Measurements from ENCODE around the gene PDE1C. TPM values are rescaled to one million over a fixed set of nuclear protein-coding genes. Genes with fewer than 3 reads are reported as not detected.

Gene PDE1C
- total and polyA plus RNA-seq, 7 experiments from 2014 or later = 0.21 TPM; not detected in 6

- no peak overlapping the region for H3K4me3 Mint-ChIP-seq
- ATAC-seq (no peak), DNase-seq (no peak)
- POLR2A ChIA-PET = no interaction called here
- H3K27me3 Mint-ChIP-seq = peaks cover 0 to 5% (median 0%) of the 10 kb centered on the region in 5 donors
- H3K9me3 Mint-ChIP-seq = peaks cover 0 to 5% (median 2%) of the 10 kb centered on the region in 11 donors
- CTCF ChIA-PET = no interaction called here
- H3K4me1 ChIP-seq (ENCODE audit: control insufficient read depth in 2 of 2, insufficient read depth in 2 of 2, low read length in 2 of 2) = no peaks in the 10 kb centered on the region
- H3K27me3 ChIP-seq (ENCODE audit: control insufficient read depth in 2 of 2, insufficient read depth in 2 of 2, low read length in 2 of 2) = no peaks in the 10 kb centered on the region
- intact Hi-C loops (cut with micrococcal nuclease) = no loop called here
- no peaks in the 10 kb centered on the region for H3K9me3 ChIP-seq (ENCODE audit: control insufficient read depth in 2 of 3, low read length in 3 of 3)
- peaks cover 0 to 2% (median 0%) of the 10 kb centered on the region in 7 donors for H3K4me1 Mint-ChIP-seq
- no peak overlapping the region for H3K4me3 ChIP-seq (ENCODE audit: low read length)
- peaks cover 0 to 9% (median 0%) of the 10 kb centered on the region in 5 donors for H3K36me3 Mint-ChIP-seq
- H3K27ac ChIP-seq (ENCODE audit: low read depth, low read length) = no peak overlapping the region
- no peaks in the 10 kb centered on the region for H3K36me3 ChIP-seq (ENCODE audit: control insufficient read depth in 2 of 3, insufficient read depth in 3 of 3, low read length in 3 of 3)
- no peak overlapping the region for H3K27ac Mint-ChIP-seq
These were observed 32.5 kb downstream of the PDE1C start for GRCh38 chr7:32037650-32038198.

- ChIA-PET CTCF (no interaction called here), POLR2A (no interaction called here)
- no peak overlapping the region for H3K4me3 ChIP-seq (ENCODE audit: low read length)
- H3K4me3 Mint-ChIP-seq = no peak overlapping the region
- ATAC-seq (no peak), DNase-seq (no peak)
- H3K9me3 ChIP-seq (ENCODE audit: control insufficient read depth in 2 of 3, low read length in 3 of 3) = no peaks in the 10 kb centered on the region
- no peak overlapping the region for H3K27ac ChIP-seq (ENCODE audit: low read depth, low read length)
- H3K9me3 Mint-ChIP-seq = peaks cover 0 to 4% (median 2%) of the 10 kb centered on the region in 11 donors
- no peaks in the 10 kb centered on the region for H3K4me1 ChIP-seq (ENCODE audit: control insufficient read depth in 2 of 2, insufficient read depth in 2 of 2, low read length in 2 of 2)
- H3K36me3 ChIP-seq (ENCODE audit: control insufficient read depth in 2 of 3, insufficient read depth in 3 of 3, low read length in 3 of 3) = no peaks in the 10 kb centered on the region
- H3K27me3 ChIP-seq (ENCODE audit: control insufficient read depth in 2 of 2, insufficient read depth in 2 of 2, low read length in 2 of 2) = no peaks in the 10 kb centered on the region
- H3K27ac Mint-ChIP-seq = no peak overlapping the region
- H3K36me3 Mint-ChIP-seq = peaks cover 0 to 9% (median 0%) of the 10 kb centered on the region in 5 donors
- peaks cover 0 to 2% (median 0%) of the 10 kb centered on the region in 7 donors for H3K4me1 Mint-ChIP-seq
- peaks cover 0 to 7% (median 0%) of the 10 kb centered on the region in 5 donors for H3K27me3 Mint-ChIP-seq
- intact Hi-C loops (cut with micrococcal nuclease) = no loop called here
These were observed 33.6 kb downstream of the PDE1C start for GRCh38 chr7:32036557-32036956.

GRCh38 chr7:32034052-32034451 is 36.2 kb downstream of the PDE1C start:
- ChIA-PET CTCF (no interaction called here), POLR2A (no interaction called here)
- DNase-seq = no peak
- Mint-ChIP-seq H3K4me1 (peaks cover 0 to 2% (median 0%) of the 10 kb centered on the region in 7 donors), H3K27me3 (peaks cover 0 to 5% (median 0%) of the 10 kb centered on the region in 5 donors), H3K9me3 (peaks cover 0 to 9% (median 2%) of the 10 kb centered on the region in 11 donors), H3K36me3 (peaks cover 0 to 3% (median 0%) of the 10 kb centered on the region in 5 donors), H3K4me3 (no peak overlapping the region), H3K27ac (no peak overlapping the region)
- H3K27ac ChIP-seq (ENCODE audit: low read depth, low read length) = no peak overlapping the region
- no peak overlapping the region for H3K4me3 ChIP-seq (ENCODE audit: low read length)
- H3K27me3 ChIP-seq (ENCODE audit: control insufficient read depth in 2 of 2, insufficient read depth in 2 of 2, low read length in 2 of 2) = no peaks in the 10 kb centered on the region
- no peaks in the 10 kb centered on the region for H3K9me3 ChIP-seq (ENCODE audit: control insufficient read depth in 2 of 3, low read length in 3 of 3)
- intact Hi-C loops (cut with micrococcal nuclease) = no loop called here
- H3K36me3 ChIP-seq (ENCODE audit: control insufficient read depth in 2 of 3, insufficient read depth in 3 of 3, low read length in 3 of 3) = no peaks in the 10 kb centered on the region
- ATAC-seq = no peak
- H3K4me1 ChIP-seq (ENCODE audit: control insufficient read depth in 2 of 2, insufficient read depth in 2 of 2, low read length in 2 of 2) = no peaks in the 10 kb centered on the region

- Mint-ChIP-seq H3K27ac (no peak overlapping the region), H3K36me3 (peaks cover 0 to 3% (median 0%) of the 10 kb centered on the region in 5 donors), H3K9me3 (peaks cover 0 to 9% (median 2%) of the 10 kb centered on the region in 11 donors), H3K4me3 (no peak overlapping the region), H3K4me1 (peaks cover 0 to 2% (median 0%) of the 10 kb centered on the region in 7 donors), H3K27me3 (peaks cover 0 to 5% (median 0%) of the 10 kb centered on the region in 5 donors)
- ATAC-seq (no peak), DNase-seq (no peak)
- Histone ChIP-seq H3K36me3 (ENCODE audit: control insufficient read depth in 2 of 3, insufficient read depth in 3 of 3, low read length in 3 of 3) (no peaks in the 10 kb centered on the region), H3K9me3 (ENCODE audit: control insufficient read depth in 2 of 3, low read length in 3 of 3) (no peaks in the 10 kb centered on the region), H3K4me1 (ENCODE audit: control insufficient read depth in 2 of 2, insufficient read depth in 2 of 2, low read length in 2 of 2) (no peaks in the 10 kb centered on the region), H3K4me3 (ENCODE audit: low read length) (no peak overlapping the region), H3K27ac (ENCODE audit: low read depth, low read length) (no peak overlapping the region), H3K27me3 (ENCODE audit: control insufficient read depth in 2 of 2, insufficient read depth in 2 of 2, low read length in 2 of 2) (no peaks in the 10 kb centered on the region)
- ChIA-PET POLR2A (no interaction called here), CTCF (no interaction called here)
- intact Hi-C loops (cut with micrococcal nuclease) = no loop called here
These were observed 37.2 kb downstream of the PDE1C start for GRCh38 chr7:32033006-32033405.

GRCh38 chr7:32032211-32032610 is 38.0 kb downstream of the PDE1C start:
- no peak for DNase-seq
- Histone ChIP-seq H3K4me1 (ENCODE audit: control insufficient read depth in 2 of 2, insufficient read depth in 2 of 2, low read length in 2 of 2) (no peaks in the 10 kb centered on the region), H3K4me3 (ENCODE audit: low read length) (no peak overlapping the region), H3K27me3 (ENCODE audit: control insufficient read depth in 2 of 2, insufficient read depth in 2 of 2, low read length in 2 of 2) (no peaks in the 10 kb centered on the region), H3K27ac (ENCODE audit: low read depth, low read length) (no peak overlapping the region), H3K9me3 (ENCODE audit: control insufficient read depth in 2 of 3, low read length in 3 of 3) (no peaks in the 10 kb centered on the region), H3K36me3 (ENCODE audit: control insufficient read depth in 2 of 3, insufficient read depth in 3 of 3, low read length in 3 of 3) (no peaks in the 10 kb centered on the region)
- H3K4me3 Mint-ChIP-seq = no peak overlapping the region
- H3K9me3 Mint-ChIP-seq = peaks cover 0 to 9% (median 2%) of the 10 kb centered on the region in 11 donors
- ChIA-PET POLR2A (no interaction called here), CTCF (no interaction called here)
- no peak overlapping the region for H3K27ac Mint-ChIP-seq
- ATAC-seq = no peak
- peaks cover 0 to 2% (median 0%) of the 10 kb centered on the region in 7 donors for H3K4me1 Mint-ChIP-seq
- intact Hi-C loops (cut with micrococcal nuclease) = no loop called here
- peaks cover 0 to 5% (median 0%) of the 10 kb centered on the region in 5 donors for H3K27me3 Mint-ChIP-seq
- peaks cover 0 to 3% (median 0%) of the 10 kb centered on the region in 5 donors for H3K36me3 Mint-ChIP-seq

GRCh38 chr7:32030904-32031692 is 39.1 kb downstream of the PDE1C start:
- POLR2A ChIA-PET = no interaction called here
- Mint-ChIP-seq H3K36me3 (peaks cover 0 to 3% (median 0%) of the 10 kb centered on the region in 5 donors), H3K4me1 (no peaks in the 10 kb centered on the region), H3K27me3 (peaks cover 0 to 5% (median 0%) of the 10 kb centered on the region in 5 donors), H3K9me3 (peaks cover 0 to 9% (median 3%) of the 10 kb centered on the region in 11 donors), H3K27ac (no peak overlapping the region), H3K4me3 (no peak overlapping the region)
- H3K4me1 ChIP-seq (ENCODE audit: control insufficient read depth in 2 of 2, insufficient read depth in 2 of 2, low read length in 2 of 2) = no peaks in the 10 kb centered on the region
- H3K9me3 ChIP-seq (ENCODE audit: control insufficient read depth in 2 of 3, low read length in 3 of 3) = no peaks in the 10 kb centered on the region
- H3K27me3 ChIP-seq (ENCODE audit: control insufficient read depth in 2 of 2, insufficient read depth in 2 of 2, low read length in 2 of 2) = no peaks in the 10 kb centered on the region
- ATAC-seq (no peak), DNase-seq (no peak)
- intact Hi-C loops (cut with micrococcal nuclease) = no loop called here
- H3K27ac ChIP-seq (ENCODE audit: low read depth, low read length) = no peak overlapping the region
- H3K36me3 ChIP-seq (ENCODE audit: control insufficient read depth in 2 of 3, insufficient read depth in 3 of 3, low read length in 3 of 3) = no peaks in the 10 kb centered on the region
- CTCF ChIA-PET = no interaction called here
- no peak overlapping the region for H3K4me3 ChIP-seq (ENCODE audit: low read length)

- Mint-ChIP-seq H3K27me3 (no peaks in the 10 kb centered on the region), H3K9me3 (peaks cover 0 to 10% (median 3%) of the 10 kb centered on the region in 11 donors), H3K4me1 (no peaks in the 10 kb centered on the region), H3K36me3 (no peaks in the 10 kb centered on the region), H3K27ac (no peak overlapping the region), H3K4me3 (no peak overlapping the region)
- POLR2A ChIA-PET = no interaction called here
- Histone ChIP-seq H3K4me3 (ENCODE audit: low read length) (no peak overlapping the region), H3K27ac (ENCODE audit: low read depth, low read length) (no peak overlapping the region), H3K36me3 (ENCODE audit: control insufficient read depth in 2 of 3, insufficient read depth in 3 of 3, low read length in 3 of 3) (no peaks in the 10 kb centered on the region), H3K27me3 (ENCODE audit: control insufficient read depth in 2 of 2, insufficient read depth in 2 of 2, low read length in 2 of 2) (no peaks in the 10 kb centered on the region), H3K4me1 (ENCODE audit: control insufficient read depth in 2 of 2, insufficient read depth in 2 of 2, low read length in 2 of 2) (no peaks in the 10 kb centered on the region), H3K9me3 (ENCODE audit: control insufficient read depth in 2 of 3, low read length in 3 of 3) (no peaks in the 10 kb centered on the region)
- CTCF ChIA-PET = no interaction called here
- intact Hi-C loops (cut with micrococcal nuclease) = no loop called here
- DNase-seq (no peak), ATAC-seq (no peak)
These were observed 44.2 kb downstream of the PDE1C start for GRCh38 chr7:32026083-32026425.

Data from naive thymus-derived CD4-positive, alpha-beta T cell (primary cell).